PC-3 (cell line): ENCODE data around the gene HRC.

Experiments used
- EZH2 ChIP-seq: fragments of 300-600 bp; sonication (generic); IDR thresholded peaks from one replicate; pipeline ENCODE4 v1.6.1; 2017; ENCODE audit warnings: antibody characterized with exemption, mild to moderate bottlenecking, low read length; ENCODE audit not compliant: unreplicated experiment
- TF ChIP-seq, protein P1 (sequence below): fragments of 300-600 bp; sonication (generic); conservative IDR thresholded peaks from 2 replicates; pipeline ENCODE4 v1.5.1; 2017; ENCODE audit warnings: antibody characterized with exemption, low read depth, mild to moderate bottlenecking, low read length

DNA sequence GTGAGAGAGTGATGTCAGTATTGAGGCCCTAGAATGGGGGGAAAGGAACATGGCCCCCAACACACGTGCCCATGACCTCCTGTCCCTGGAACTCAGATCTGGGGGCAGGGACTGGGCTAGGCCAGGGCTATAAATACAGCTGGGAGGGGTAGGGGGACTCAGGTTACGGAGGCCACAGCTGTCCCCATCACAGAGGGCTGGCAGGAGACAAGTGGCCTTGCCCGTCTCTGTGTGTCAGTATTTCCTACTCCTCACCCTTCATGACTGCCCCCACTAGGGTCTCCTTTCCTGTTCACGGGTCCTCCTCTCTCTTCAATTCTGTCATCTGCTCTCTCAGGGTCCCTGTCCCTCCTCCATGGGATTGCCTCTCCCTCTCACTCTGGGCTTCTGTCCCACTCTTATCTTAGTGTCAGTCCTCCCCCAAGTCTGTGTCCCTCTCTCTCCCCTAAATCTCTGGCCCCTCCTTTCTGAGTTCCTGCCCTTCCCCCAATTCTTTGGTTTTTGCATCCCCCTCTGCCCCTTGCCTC lies 687 bp upstream of the HRC start:
- TF ChIP-seq, protein P1, sequence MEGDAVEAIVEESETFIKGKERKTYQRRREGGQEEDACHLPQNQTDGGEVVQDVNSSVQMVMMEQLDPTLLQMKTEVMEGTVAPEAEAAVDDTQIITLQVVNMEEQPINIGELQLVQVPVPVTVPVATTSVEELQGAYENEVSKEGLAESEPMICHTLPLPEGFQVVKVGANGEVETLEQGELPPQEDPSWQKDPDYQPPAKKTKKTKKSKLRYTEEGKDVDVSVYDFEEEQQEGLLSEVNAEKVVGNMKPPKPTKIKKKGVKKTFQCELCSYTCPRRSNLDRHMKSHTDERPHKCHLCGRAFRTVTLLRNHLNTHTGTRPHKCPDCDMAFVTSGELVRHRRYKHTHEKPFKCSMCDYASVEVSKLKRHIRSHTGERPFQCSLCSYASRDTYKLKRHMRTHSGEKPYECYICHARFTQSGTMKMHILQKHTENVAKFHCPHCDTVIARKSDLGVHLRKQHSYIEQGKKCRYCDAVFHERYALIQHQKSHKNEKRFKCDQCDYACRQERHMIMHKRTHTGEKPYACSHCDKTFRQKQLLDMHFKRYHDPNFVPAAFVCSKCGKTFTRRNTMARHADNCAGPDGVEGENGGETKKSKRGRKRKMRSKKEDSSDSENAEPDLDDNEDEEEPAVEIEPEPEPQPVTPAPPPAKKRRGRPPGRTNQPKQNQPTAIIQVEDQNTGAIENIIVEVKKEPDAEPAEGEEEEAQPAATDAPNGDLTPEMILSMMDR: no peak
- TF ChIP-seq EZH2: no peak
